ENCODE measurements around the gene SIRT6. TPM values are rescaled to one million over a fixed set of nuclear protein-coding genes. Genes with fewer than 3 reads are reported as not detected.

Gene SIRT6
- total and polyA plus RNA-seq, 2 donors (not counting 3 experiments of a cell fraction or from before 2014, with no cell fraction given), result 26.9 to 36.6 TPM

- Histone ChIP-seq H3K79me2 (ENCODE audit: control insufficient read depth, insufficient read depth, low read length) (no peaks in the 10 kb centered on the region), H4K20me1 (replicated peaks; ENCODE audit: control insufficient read depth, extremely low read depth, insufficient read depth, low read length) (no peaks in the 10 kb centered on the region), H3K9me3 (replicated peaks; ENCODE audit: control insufficient read depth, insufficient read depth, low read length) (no peaks in the 10 kb centered on the region), H3K27ac (ENCODE audit: insufficient read depth, low read depth, low read length) (no peak overlapping the region), H2AFZ (ENCODE audit: low read depth, low read length) (no peak overlapping the region), H3K9me1 (replicated peaks; ENCODE audit: control insufficient read depth, extremely low read depth, insufficient read depth, low read length) (no peaks in the 10 kb centered on the region), H3K27me3 (ENCODE audit: control insufficient read depth in 2 of 2, insufficient read depth in 2 of 2, low read length in 2 of 2) (no peaks in the 10 kb centered on the region), H3K4me1 (ENCODE audit: control insufficient read depth, extremely low read depth, insufficient read depth, low read length) (no peaks in the 10 kb centered on the region), H3K9ac (replicated peaks; ENCODE audit: extremely low read depth, insufficient read depth, low read length) (no peak overlapping the region), H3K4me2 (ENCODE audit: insufficient read depth, low read length) (no peak overlapping the region), H3K4me3 (replicated peaks in 1 of 3; ENCODE audit: insufficient read depth in 1 of 3, low read depth in 1 of 3, low read length in 3 of 3) (no peak overlapping the region), H3K36me3 (ENCODE audit: control insufficient read depth in 2 of 2, extremely low read depth in 1 of 2, insufficient read depth in 2 of 2, low read length in 2 of 2) (no peaks in the 10 kb centered on the region)
- POLR2A ChIA-PET, result no interaction called here
- dilution Hi-C loops (cut with MboI; ENCODE audit: extremely low pct_ligation_motif_present, low sequenced_read_pairs) (no loop called here), intact Hi-C loops (cut with micrococcal nuclease) (no loop called here)
- CTCF ChIA-PET, result interaction anchor here (0.6 to 2.2 kb wide), 10 partner anchors 18 to 219 kb away, joined by 3 to 14 read pairs (median 3); partner anchors contain the start of gene YJU2
- DNase-seq (ENCODE audit: low read depth, low spot score) (no peak), FAIRE-seq (no peak)
- no TSS peak for BruUV-seq (replicated peaks)
- TF ChIP-seq CTCF (IDR thresholded peaks at IDR 0.05; ENCODE audit: extremely low read depth in 1 of 2, insufficient read depth in 1 of 2, low read depth in 1 of 2, low read length in 2 of 2) (peak; percentile 21 to 25), GATA2 (IDR thresholded peaks at IDR 0.05; ENCODE audit: insufficient read depth, insufficient read length, low read depth, low read length) (no peak), FOS (IDR thresholded peaks at IDR 0.05; ENCODE audit: borderline replicate concordance, insufficient read depth, low read length) (no peak)
Measured at GRCh38 chr19:4206818-4207484, 24.6 kb upstream of the SIRT6 start.

- Histone ChIP-seq H3K9me1 (replicated peaks; ENCODE audit: control insufficient read depth, extremely low read depth, insufficient read depth, low read length) (no peaks in the 10 kb centered on the region), H3K27me3 (ENCODE audit: control insufficient read depth in 2 of 2, insufficient read depth in 2 of 2, low read length in 2 of 2) (peaks cover 6 to 12% of the 10 kb centered on the region in 2 experiments), H3K4me2 (ENCODE audit: insufficient read depth, low read length) (no peak overlapping the region), H3K9me3 (replicated peaks; ENCODE audit: control insufficient read depth, insufficient read depth, low read length) (no peaks in the 10 kb centered on the region), H4K20me1 (replicated peaks; ENCODE audit: control insufficient read depth, extremely low read depth, insufficient read depth, low read length) (no peaks in the 10 kb centered on the region), H3K36me3 (ENCODE audit: control insufficient read depth in 2 of 2, extremely low read depth in 1 of 2, insufficient read depth in 2 of 2, low read length in 2 of 2) (no peaks in the 10 kb centered on the region), H3K27ac (ENCODE audit: insufficient read depth, low read depth, low read length) (no peak overlapping the region), H3K79me2 (ENCODE audit: control insufficient read depth, insufficient read depth, low read length) (no peaks in the 10 kb centered on the region), H3K4me3 (replicated peaks in 1 of 3; ENCODE audit: insufficient read depth in 1 of 3, low read depth in 1 of 3, low read length in 3 of 3) (no peak overlapping the region), H2AFZ (ENCODE audit: low read depth, low read length) (no peak overlapping the region), H3K4me1 (ENCODE audit: control insufficient read depth, extremely low read depth, insufficient read depth, low read length) (no peaks in the 10 kb centered on the region), H3K9ac (replicated peaks; ENCODE audit: extremely low read depth, insufficient read depth, low read length) (no peak overlapping the region)
- dilution Hi-C loops (cut with MboI; ENCODE audit: extremely low pct_ligation_motif_present, low sequenced_read_pairs) (no loop called here), intact Hi-C loops (cut with micrococcal nuclease) (no loop called here)
- TF ChIP-seq POLR2AphosphoS5 (IDR thresholded peaks at IDR 0.05; ENCODE audit: insufficient read depth, low read depth, low read length) (no peak), EZH2 (IDR thresholded peaks at IDR 0.05; ENCODE audit: borderline replicate concordance, low read depth, low read length, severe bottlenecking) (no peak), POLR2A (IDR thresholded peaks at IDR 0.05; ENCODE audit: low read depth, low read length) (no peak), MAX (IDR thresholded peaks at IDR 0.05; ENCODE audit: insufficient read depth, insufficient read length) (no peak), CTCF (IDR thresholded peaks at IDR 0.05; ENCODE audit: extremely low read depth in 1 of 2, insufficient read depth in 1 of 2, low read depth in 1 of 2, low read length in 2 of 2) (no peak), MYC (IDR thresholded peaks at IDR 0.05; ENCODE audit: low read depth, low read length) (no peak), JUN (IDR thresholded peaks at IDR 0.05; ENCODE audit: borderline replicate concordance, insufficient read depth, insufficient read length, low read depth) (no peak), FOS (IDR thresholded peaks at IDR 0.05; ENCODE audit: borderline replicate concordance, insufficient read depth, low read length) (no peak), GATA2 (IDR thresholded peaks at IDR 0.05; ENCODE audit: insufficient read depth, insufficient read length, low read depth, low read length) (no peak)
- ChIA-PET CTCF (interaction anchor here (0.7 to 4.2 kb wide), 9 partner anchors 11 to 380 kb away, joined by 3 to 36 read pairs (median 6); partner anchors contain the start of gene EEF2), POLR2A (interaction anchor here (1.4 kb wide), 1 partner anchor 216 kb away, joined by 4 read pairs; the partner anchor contains the start of gene EEF2)
- DNase-seq (ENCODE audit: low read depth, low spot score) (no peak), FAIRE-seq (no peak)
- BruUV-seq (replicated peaks), result no TSS peak
Measured at GRCh38 chr19:4201798-4202197, 19.4 kb upstream of the SIRT6 start.

All from endothelial cell of umbilical vein (primary cell).